IMR-90 (cell line): ENCODE results near the gene TEC. TPM values are rescaled to one million over a fixed set of nuclear protein-coding genes. Genes with fewer than 3 reads are reported as not detected.

Experiments
- CEBPB ChIP-seq: IDR thresholded peaks from 2 replicates; pipeline ENCODE4 v1.6.1; 2012; ENCODE audit warnings: low read depth, low read length, improper control_type of control experiment
- ELK1 ChIP-seq: fragments of 150-350 bp; IDR thresholded peaks from 2 replicates; pipeline ENCODE4 v1.6.1; 2016; ENCODE audit warnings: low read depth, mild to moderate bottlenecking, low read length, moderate library complexity, borderline replicate concordance
- RCOR1 ChIP-seq: IDR thresholded peaks from 2 replicates; pipeline ENCODE4 v1.6.1; 2012; ENCODE audit warnings: mild to moderate bottlenecking, low read length, improper control_type of control experiment; ENCODE audit not compliant: insufficient replicate concordance
- SMC3 ChIP-seq: fragments of 150-350 bp; IDR thresholded peaks from 2 replicates; pipeline ENCODE4 v1.6.1; 2016; ENCODE audit warnings: low read depth, mild to moderate bottlenecking, antibody characterized with exemption, low read length, moderate library complexity
- polyA plus RNA-seq, 3 experiments: library from polyadenylated mRNA; depleted of rRNA; stranded (reverse); fragments of >200 nt; gene quantifications; 2 replicates each; pipeline ENCODE4 v1.2.3, GENCODE V29; 2012; ENCODE audit warnings: low replicate concordance in 1 of 3
- total RNA-seq: library from RNA; depleted of rRNA; stranded (reverse); fragments of >200 nt; gene quantifications from 2 replicates; pipeline ENCODE4 v1.2.3, GENCODE V29; 2012

The TEC gene
- total and polyA plus RNA-seq, 2 of the 4 experiments (the other 2 are of a cell fraction): 0.39 to 0.54 TPM

GRCh38 chr4:48268956-48269860 lies at the start of gene TEC (continued):
- TF ChIP-seq ELK1 (no peak), RCOR1 (no peak), SMC3 (no peak), CEBPB (no peak)
